HL-60 (cell line): ENCODE data around the gene RNF112.
A peak's percentile ranks its signal among the peaks of the same experiment; 100 is the strongest.

ENCODE experiments used
- DNase-seq, 2 experiments: peaks; one replicate each; pipeline ENCODE4 v3.0.0-alpha.2; 2010 to 2020; ENCODE audit warnings: low read depth in 1 of 2, low spot score in 1 of 2
- H3K27ac ChIP-seq: fragments of 250-450 bp; sonication (Bioruptor Pico); replicated peaks from 2 replicates; pipeline ENCODE4 v1.5.1; 2020; ENCODE audit warnings: mild to moderate bottlenecking, moderate library complexity
- H3K27me3 ChIP-seq: fragments of 250-450 bp; sonication (Bioruptor Pico); 2 replicates; pipeline ENCODE4 v1.5.1; 2021; ENCODE audit warnings: mild to moderate bottlenecking, moderate library complexity; ENCODE audit not compliant: insufficient read depth, poor library complexity, severe bottlenecking
- H3K4me3 ChIP-seq: replicated peaks from 2 replicates; pipeline ENCODE4 v1.5.1; 2011; ENCODE audit warnings: mild to moderate bottlenecking, control low read depth, low read length; ENCODE audit not compliant: insufficient read depth
- CTCF ChIP-seq: IDR thresholded peaks from one replicate; pipeline ENCODE4 v1.5.1; 2011; ENCODE audit warnings: low read length, control low read depth, inconsistent platforms; ENCODE audit not compliant: insufficient read depth
- GABPA ChIP-seq: IDR thresholded peaks from 2 replicates; pipeline ENCODE4 v1.6.1; 2012; ENCODE audit warnings: low read depth
- POLR2AphosphoS5 ChIP-seq: IDR thresholded peaks from 2 replicates; pipeline ENCODE4 v1.6.1; 2012; ENCODE audit warnings: low read depth
- REST ChIP-seq: IDR thresholded peaks from 2 replicates; pipeline ENCODE4 v1.6.1; 2012; ENCODE audit warnings: low read depth; ENCODE audit not compliant: insufficient replicate concordance
- SPI1 ChIP-seq: IDR thresholded peaks from 2 replicates; pipeline ENCODE4 v1.6.1; 2012; ENCODE audit warnings: low read depth, mild to moderate bottlenecking, borderline replicate concordance

RNF112 gene

GRCh38 chr17:19369846-19370492 lies 41.1 kb upstream of the RNF112 start:
- H3K4me3 ChIP-seq: no peak overlapping the region
- no peaks in the 10 kb centered on the region for H3K27me3 ChIP-seq
- TF ChIP-seq CTCF (no peak), REST (no peak), SPI1 (no peak), GABPA (no peak), POLR2AphosphoS5 (no peak)
- no peak overlapping the region for H3K27ac ChIP-seq
- no peak for DNase-seq

- Histone ChIP-seq H3K4me3 (no peak overlapping the region), H3K27ac (no peak overlapping the region), H3K27me3 (no peaks in the 10 kb centered on the region)
- TF ChIP-seq REST (no peak), CTCF (no peak), SPI1 (no peak), POLR2AphosphoS5 (no peak), GABPA (no peak)
- no peak for DNase-seq
Measured at GRCh38 chr17:19370493-19370960, 40.5 kb upstream of the RNF112 start.

GRCh38 chr17:19371259-19372010 lies 39.6 kb upstream of the RNF112 start:
- no peaks in the 10 kb centered on the region for H3K27me3 ChIP-seq
- no peak overlapping the region for H3K27ac ChIP-seq
- H3K4me3 ChIP-seq: no peak overlapping the region
- peak in 1 of 2 experiments; percentile 11 for DNase-seq
- TF ChIP-seq SPI1: no peak
- TF ChIP-seq REST: no peak
- TF ChIP-seq CTCF: no peak
- no peak for TF ChIP-seq GABPA
- TF ChIP-seq POLR2AphosphoS5: no peak
